ENCODE measurements around the gene PLPP3.

DNA sequence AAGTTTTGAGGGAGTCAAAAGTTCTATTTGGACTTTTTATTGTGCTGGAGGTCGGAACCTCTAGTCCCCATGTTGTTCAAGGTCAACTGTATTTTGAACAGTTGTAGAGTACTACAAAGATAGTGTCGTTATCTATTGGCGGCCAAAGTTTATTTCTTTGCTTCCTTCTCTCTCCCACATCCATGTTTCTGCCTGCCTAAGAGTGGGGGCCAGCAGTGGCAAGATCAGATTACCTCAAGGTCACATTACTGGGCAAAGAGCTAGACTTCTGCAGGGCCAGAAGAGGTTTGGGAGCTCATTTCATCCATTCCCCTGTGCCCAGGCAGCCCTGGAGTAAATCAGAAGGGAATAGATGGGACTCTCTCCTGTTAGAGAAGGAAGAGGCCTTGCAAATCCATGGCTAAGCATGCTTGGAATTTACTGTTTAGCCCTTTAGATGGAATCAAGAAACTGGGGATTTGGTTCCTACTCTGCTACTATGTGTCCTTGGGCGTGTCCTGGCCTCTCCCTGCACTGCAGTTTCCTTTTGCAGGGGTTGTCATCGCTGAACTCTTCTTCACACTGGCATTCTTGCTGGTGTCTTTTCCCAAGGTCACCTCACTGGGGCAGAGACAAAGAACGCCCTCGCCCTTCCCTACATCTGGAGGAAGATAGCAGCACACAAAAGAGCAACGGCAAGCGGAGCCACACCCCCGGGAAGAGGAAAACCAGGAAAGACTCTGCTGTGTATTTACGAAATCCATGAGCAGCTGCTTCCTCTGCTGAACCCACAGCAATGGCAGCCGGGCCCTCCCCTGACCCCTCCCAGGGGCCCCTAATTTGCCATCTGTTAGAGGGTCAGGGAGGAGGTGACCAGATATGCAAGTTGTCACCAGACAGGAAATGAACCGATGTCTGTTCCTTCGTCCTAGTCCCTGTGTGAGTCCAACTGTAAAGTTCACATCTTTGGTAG is 73.3 kb downstream of the PLPP3 start:
- TF ChIP-seq, protein P1, sequence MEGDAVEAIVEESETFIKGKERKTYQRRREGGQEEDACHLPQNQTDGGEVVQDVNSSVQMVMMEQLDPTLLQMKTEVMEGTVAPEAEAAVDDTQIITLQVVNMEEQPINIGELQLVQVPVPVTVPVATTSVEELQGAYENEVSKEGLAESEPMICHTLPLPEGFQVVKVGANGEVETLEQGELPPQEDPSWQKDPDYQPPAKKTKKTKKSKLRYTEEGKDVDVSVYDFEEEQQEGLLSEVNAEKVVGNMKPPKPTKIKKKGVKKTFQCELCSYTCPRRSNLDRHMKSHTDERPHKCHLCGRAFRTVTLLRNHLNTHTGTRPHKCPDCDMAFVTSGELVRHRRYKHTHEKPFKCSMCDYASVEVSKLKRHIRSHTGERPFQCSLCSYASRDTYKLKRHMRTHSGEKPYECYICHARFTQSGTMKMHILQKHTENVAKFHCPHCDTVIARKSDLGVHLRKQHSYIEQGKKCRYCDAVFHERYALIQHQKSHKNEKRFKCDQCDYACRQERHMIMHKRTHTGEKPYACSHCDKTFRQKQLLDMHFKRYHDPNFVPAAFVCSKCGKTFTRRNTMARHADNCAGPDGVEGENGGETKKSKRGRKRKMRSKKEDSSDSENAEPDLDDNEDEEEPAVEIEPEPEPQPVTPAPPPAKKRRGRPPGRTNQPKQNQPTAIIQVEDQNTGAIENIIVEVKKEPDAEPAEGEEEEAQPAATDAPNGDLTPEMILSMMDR (IDR thresholded peaks at IDR 0.05), result no peak
- no peak for TF ChIP-seq SIN3A (IDR thresholded peaks at IDR 0.05; ENCODE audit: borderline replicate concordance, insufficient read depth, low read depth, low read length)
- TF ChIP-seq POLR2AphosphoS5 (IDR thresholded peaks at IDR 0.05; ENCODE audit: low read depth, low read length), result no peak
